Activated B cell treated with CpG ODN at 0.5 μM for 24 hours (primary cell): Measurements from ENCODE around the gene CHCHD3. TPM values are rescaled to one million over a fixed set of nuclear protein-coding genes. Genes with fewer than 3 reads are reported as not detected.

ENCODE experiments used
- ATAC-seq: fragments of 200-7000 bp; cut with Tn5 transposase; one replicate; pipeline ENCODE4 v1.10.0; 2021; ENCODE audit warnings: low read depth, mild to moderate bottlenecking, moderate library complexity
- CTCF ChIA-PET: fragments of 350-600 bp; sonication (Branson Sonifier 250); formaldehyde crosslinking; loops from one replicate; lab custom pipeline; 2021; ENCODE audit warnings: antibody characterized with exemption; lab: Charles Lee
- POLR2A ChIA-PET: fragments of 350-600 bp; sonication (Branson Sonifier 250); formaldehyde crosslinking; loops from one replicate; lab custom pipeline; 2021; ENCODE audit warnings: antibody characterized with exemption; lab: Charles Lee
- DNase-seq: peaks from one replicate; pipeline ENCODE4 v3.0.0; 2022
- H3K27ac Mint-ChIP-seq: one replicate; pipeline ENCODE4 v1.8.0; 2020; ENCODE audit warnings: mixed read lengths
- H3K27me3 Mint-ChIP-seq: one replicate; pipeline ENCODE4 v1.8.0; 2021; ENCODE audit warnings: mixed read lengths
- H3K36me3 Mint-ChIP-seq: one replicate; pipeline ENCODE4 v1.8.0; 2021; ENCODE audit warnings: low read depth, mixed read lengths
- H3K4me1 Mint-ChIP-seq: one replicate; pipeline ENCODE4 v1.8.0; 2021; ENCODE audit warnings: mixed read lengths
- H3K4me3 Mint-ChIP-seq: one replicate; pipeline ENCODE4 v1.8.0; 2020; ENCODE audit warnings: mild to moderate bottlenecking, mixed read lengths
- H3K9me3 Mint-ChIP-seq: one replicate; pipeline ENCODE4 v1.8.0; 2020; ENCODE audit warnings: mixed read lengths
- CTCF ChIP-seq: fragments of 200-600 bp; IDR thresholded peaks from one replicate; pipeline ENCODE4 v1.8.0; 2022; ENCODE audit warnings: antibody characterized with exemption, mild to moderate bottlenecking
- intact Hi-C: fragments of 100-400 bp; cut with micrococcal nuclease; formaldehyde crosslinking; loops from one replicate; pipeline ENCODE4 v1.15.1; 2024
- total RNA-seq: library from RNA; stranded (reverse); gene quantifications from 2 replicates; pipeline ENCODE4 v1.2.3, GENCODE V29; 2022

The CHCHD3 gene
- total RNA-seq, 1 donor from 2014 or later, result 53.6 TPM

GRCh38 chr7:132966754-132967469, 115.0 kb downstream of the CHCHD3 start:
- H3K4me1 Mint-ChIP-seq, result peaks cover 9% of the 10 kb centered on the region
- H3K27ac Mint-ChIP-seq, result no peak overlapping the region
- H3K9me3 Mint-ChIP-seq, result no peaks in the 10 kb centered on the region
- ChIA-PET CTCF (no interaction called here), POLR2A (no interaction called here)
- DNase-seq, result no peak
- H3K4me3 Mint-ChIP-seq, result no peak overlapping the region
- ATAC-seq, result no peak
- intact Hi-C loops, result no loop called here
- no peaks in the 10 kb centered on the region for H3K27me3 Mint-ChIP-seq
- H3K36me3 Mint-ChIP-seq, result peaks cover 8% of the 10 kb centered on the region
- no peak for TF ChIP-seq CTCF

GRCh38 chr7:132965951-132966350, 115.9 kb downstream of the CHCHD3 start:
- ChIA-PET CTCF (interaction anchor here (0.6 kb wide), 1 partner anchor 186 kb away, joined by 3 read pairs; no protein-coding TSS in a partner anchor), POLR2A (no interaction called here)
- peaks cover 9% of the 10 kb centered on the region for H3K4me1 Mint-ChIP-seq
- ATAC-seq, result no peak
- intact Hi-C loops, result no loop called here
- H3K36me3 Mint-ChIP-seq, result peaks cover 8% of the 10 kb centered on the region
- TF ChIP-seq CTCF, result no peak
- H3K9me3 Mint-ChIP-seq, result no peaks in the 10 kb centered on the region
- H3K4me3 Mint-ChIP-seq, result no peak overlapping the region
- no peaks in the 10 kb centered on the region for H3K27me3 Mint-ChIP-seq
- DNase-seq, result no peak
- no peak overlapping the region for H3K27ac Mint-ChIP-seq

GRCh38 chr7:132964876-132965275, 117.0 kb downstream of the CHCHD3 start:
- ATAC-seq, result no peak
- Mint-ChIP-seq H3K27ac (no peak overlapping the region), H3K4me1 (peaks cover 9% of the 10 kb centered on the region), H3K27me3 (no peaks in the 10 kb centered on the region), H3K36me3 (peaks cover 15% of the 10 kb centered on the region), H3K9me3 (no peaks in the 10 kb centered on the region), H3K4me3 (no peak overlapping the region)
- intact Hi-C loops, result no loop called here
- DNase-seq, result no peak
- CTCF ChIA-PET, result no interaction called here
- TF ChIP-seq CTCF, result no peak
- POLR2A ChIA-PET, result no interaction called here

- DNase-seq (no peak), ATAC-seq (no peak)
- TF ChIP-seq CTCF, result no peak
- POLR2A ChIA-PET, result no interaction called here
- intact Hi-C loops, result no loop called here
- no peaks in the 10 kb centered on the region for H3K27me3 Mint-ChIP-seq
- H3K27ac Mint-ChIP-seq, result no peak overlapping the region
- peaks cover 2% of the 10 kb centered on the region for H3K4me1 Mint-ChIP-seq
- no peaks in the 10 kb centered on the region for H3K9me3 Mint-ChIP-seq
- CTCF ChIA-PET, result no interaction called here
- peaks cover 23% of the 10 kb centered on the region for H3K36me3 Mint-ChIP-seq
- no peak overlapping the region for H3K4me3 Mint-ChIP-seq
Measured at GRCh38 chr7:132959891-132960290, 122.0 kb downstream of the CHCHD3 start.

- ChIA-PET POLR2A (no interaction called here), CTCF (no interaction called here)
- Mint-ChIP-seq H3K27ac (no peak overlapping the region), H3K4me1 (no peaks in the 10 kb centered on the region), H3K9me3 (no peaks in the 10 kb centered on the region), H3K36me3 (peaks cover 27% of the 10 kb centered on the region), H3K4me3 (no peak overlapping the region), H3K27me3 (no peaks in the 10 kb centered on the region)
- no peak for ATAC-seq
- intact Hi-C loops, result no loop called here
- no peak for DNase-seq
- TF ChIP-seq CTCF, result no peak
Measured at GRCh38 chr7:132956556-132956955, 125.3 kb downstream of the CHCHD3 start.
